Progenitor cell of endocrine pancreas (in vitro differentiated cells): ENCODE data around the gene FAR2. TPM values are rescaled to one million over a fixed set of nuclear protein-coding genes. Genes with fewer than 3 reads are reported as not detected.

Experiments used
- DNase-seq: peaks from one replicate; pipeline ENCODE4 v3.0.0; 2021; ENCODE audit warnings: low spot score; ENCODE audit not compliant: unreplicated experiment
- H3K27ac Mint-ChIP-seq: 2 replicates; pipeline ENCODE4 v1.8.0; 2021; ENCODE audit warnings: mild to moderate bottlenecking, moderate library complexity, mixed read lengths
- H3K27me3 Mint-ChIP-seq: 2 replicates; pipeline ENCODE4 v1.8.0; 2021; ENCODE audit warnings: mixed read lengths
- H3K36me3 Mint-ChIP-seq: 2 replicates; pipeline ENCODE4 v1.8.0; 2022; ENCODE audit warnings: mixed read lengths; ENCODE audit not compliant: insufficient read depth
- H3K4me1 Mint-ChIP-seq: 2 replicates; pipeline ENCODE4 v1.8.0; 2021; ENCODE audit warnings: low read depth, mixed read lengths
- H3K4me3 Mint-ChIP-seq: 2 replicates; pipeline ENCODE4 v1.8.0; 2021; ENCODE audit warnings: low read depth, mild to moderate bottlenecking, moderate library complexity, mixed read lengths
- H3K9me3 Mint-ChIP-seq: 2 replicates; pipeline ENCODE4 v1.8.0; 2021; ENCODE audit warnings: low read depth, mixed read lengths
- CTCF ChIP-seq: fragments of 200-600 bp; sonication (generic); IDR thresholded peaks from one replicate; pipeline ENCODE4 v1.5.0; 2021; ENCODE audit warnings: antibody characterized with exemption, mild to moderate bottlenecking; ENCODE audit not compliant: unreplicated experiment
- total RNA-seq: library from RNA; stranded (reverse); gene quantifications from 2 replicates; pipeline ENCODE4 v1.2.1, GENCODE V29; 2021

FAR2 gene
- total RNA-seq, 1 donor from 2014 or later = 4.8 TPM

DNA sequence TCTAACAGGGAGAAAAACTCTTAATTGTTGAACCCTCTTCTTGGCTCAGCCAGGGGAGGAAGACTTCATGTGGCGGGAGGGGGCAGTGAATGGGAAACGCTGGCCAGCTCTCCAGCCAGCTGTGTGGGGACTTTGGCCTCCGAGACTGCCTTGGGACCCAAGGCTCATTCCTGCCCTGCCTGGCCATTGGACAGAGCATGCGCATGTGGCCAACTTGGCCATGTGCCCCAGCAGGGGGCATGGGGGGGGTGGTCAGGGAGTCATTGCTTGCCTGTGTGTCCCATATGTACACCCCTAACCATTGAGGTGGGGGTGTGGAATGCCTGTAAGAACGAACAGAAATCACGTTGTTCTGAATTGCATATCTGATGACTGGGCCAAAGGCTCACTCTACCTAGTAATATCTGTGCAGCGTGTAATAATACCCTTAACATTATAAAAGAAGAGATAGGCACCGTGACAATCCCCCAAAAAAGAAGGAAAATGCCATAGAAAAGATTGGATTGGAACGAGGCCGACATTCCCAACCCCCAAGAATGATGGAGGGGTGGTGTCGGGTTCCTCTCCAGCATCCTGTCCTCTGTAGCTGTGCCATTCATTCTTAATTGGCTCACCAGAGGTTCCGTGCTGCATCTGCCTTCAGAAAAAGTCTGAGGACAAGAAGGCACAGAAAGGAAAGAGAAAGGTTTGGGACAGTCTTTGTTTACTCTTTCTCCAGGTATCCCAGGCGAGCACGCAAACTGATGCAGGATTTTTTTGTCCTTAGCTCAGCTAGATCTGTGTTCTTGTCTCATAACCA, 3.5 kb upstream of the FAR2 start:
- no peak overlapping the region for H3K4me3 Mint-ChIP-seq
- TF ChIP-seq CTCF = no peak

GRCh38 chr12:29146196-29146595, 2.9 kb upstream of the FAR2 start:
- H3K27ac Mint-ChIP-seq = no peak overlapping the region
- H3K4me1 Mint-ChIP-seq = peaks cover 4% of the 10 kb centered on the region
- peaks cover 45% of the 10 kb centered on the region for H3K27me3 Mint-ChIP-seq
- no peak overlapping the region for H3K4me3 Mint-ChIP-seq
- no peaks in the 10 kb centered on the region for H3K36me3 Mint-ChIP-seq
- no peak for DNase-seq
- no peak for TF ChIP-seq CTCF
- peaks cover 3% of the 10 kb centered on the region for H3K9me3 Mint-ChIP-seq

More for the DNA sequence above, 3.5 kb upstream of the FAR2 start:
- no peak for DNase-seq
- H3K36me3 Mint-ChIP-seq = no peaks in the 10 kb centered on the region
- peaks cover 39% of the 10 kb centered on the region for H3K27me3 Mint-ChIP-seq
- peaks cover 4% of the 10 kb centered on the region for H3K4me1 Mint-ChIP-seq
- H3K9me3 Mint-ChIP-seq = peaks cover 3% of the 10 kb centered on the region
- H3K27ac Mint-ChIP-seq = no peak overlapping the region

GRCh38 chr12:29147731-29148595, 1.1 kb upstream of the FAR2 start:
- no peaks in the 10 kb centered on the region for H3K9me3 Mint-ChIP-seq
- H3K27me3 Mint-ChIP-seq = peaks cover 45% of the 10 kb centered on the region
- no peak for TF ChIP-seq CTCF
- DNase-seq = no peak
- H3K4me1 Mint-ChIP-seq = peaks cover 6% of the 10 kb centered on the region
- peak overlapping the region; percentile 80 for H3K4me3 Mint-ChIP-seq
- H3K27ac Mint-ChIP-seq = peak overlapping the region; percentile 95
- no peaks in the 10 kb centered on the region for H3K36me3 Mint-ChIP-seq

- H3K9me3 Mint-ChIP-seq = no peaks in the 10 kb centered on the region
- TF ChIP-seq CTCF = no peak
- H3K27me3 Mint-ChIP-seq = peaks cover 50% of the 10 kb centered on the region
- H3K4me1 Mint-ChIP-seq = peaks cover 11% of the 10 kb centered on the region
- H3K27ac Mint-ChIP-seq = peak overlapping the region; percentile 95
- peak overlapping the region; percentile 80 for H3K4me3 Mint-ChIP-seq
- no peaks in the 10 kb centered on the region for H3K36me3 Mint-ChIP-seq
- DNase-seq = no peak
Observed at GRCh38 chr12:29148596-29148910, 525 bp upstream of the FAR2 start.

GRCh38 chr12:29149691-29150281, 708 bp downstream of the FAR2 start:
- DNase-seq = no peak
- no peaks in the 10 kb centered on the region for H3K9me3 Mint-ChIP-seq
- peaks cover 50% of the 10 kb centered on the region for H3K27me3 Mint-ChIP-seq
- no peak for TF ChIP-seq CTCF
- H3K27ac Mint-ChIP-seq = no peak overlapping the region
- no peaks in the 10 kb centered on the region for H3K36me3 Mint-ChIP-seq
- H3K4me3 Mint-ChIP-seq = peak overlapping the region; percentile 80
- peaks cover 12% of the 10 kb centered on the region for H3K4me1 Mint-ChIP-seq
